ENCODE results near the gene MT1HL1.

Gene MT1HL1

DNA sequence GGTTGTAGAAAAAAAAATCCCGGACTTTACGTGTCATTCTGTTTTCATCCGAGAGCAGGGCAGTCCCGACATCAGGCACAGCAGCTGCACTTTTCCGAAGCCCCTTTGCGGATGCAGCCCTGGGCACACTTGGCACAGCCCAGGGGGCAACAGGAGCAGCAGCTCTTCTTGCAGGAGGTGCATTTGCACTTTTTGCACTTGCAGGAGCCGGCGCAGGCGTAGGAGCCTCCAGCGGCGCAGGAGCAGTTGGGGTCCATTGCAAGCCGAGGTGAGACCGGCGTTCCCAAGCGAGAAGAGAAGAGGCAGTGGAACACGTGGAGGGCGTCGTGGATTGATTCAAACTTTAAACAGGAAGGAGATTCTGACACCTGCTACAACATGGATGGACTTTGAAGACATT, at the start of gene MT1HL1:
Gene MT1HL1, minus strand, starts transcription at position 326 of the 400 bp plus-strand sequence. Its CDS starts 69 bp downstream, at position 257.
- no peak for DNase-seq (ENCODE audit: low read depth, low spot score)

DNA sequence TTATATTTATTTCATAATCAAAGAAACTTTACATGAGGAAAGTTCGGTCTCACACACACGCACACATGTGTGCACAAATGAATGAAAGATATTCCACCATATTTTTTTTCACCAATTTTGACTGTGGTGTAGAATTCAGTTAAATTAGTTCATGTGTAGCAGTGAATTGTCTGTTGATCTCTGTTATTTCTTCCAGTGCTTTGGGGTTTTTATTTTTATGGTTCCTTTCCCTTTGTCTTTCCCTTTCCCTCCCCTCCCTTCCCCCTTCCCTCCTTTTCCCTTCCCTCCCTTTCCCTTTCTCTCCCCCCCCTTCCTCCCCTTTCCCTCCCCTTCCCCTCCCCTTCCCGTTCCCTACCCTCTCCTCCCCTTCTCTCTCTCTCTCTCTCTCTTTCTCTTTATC, 46.7 kb upstream of the MT1HL1 start:
- no peak for DNase-seq (ENCODE audit: low read depth, low spot score)

DNA sequence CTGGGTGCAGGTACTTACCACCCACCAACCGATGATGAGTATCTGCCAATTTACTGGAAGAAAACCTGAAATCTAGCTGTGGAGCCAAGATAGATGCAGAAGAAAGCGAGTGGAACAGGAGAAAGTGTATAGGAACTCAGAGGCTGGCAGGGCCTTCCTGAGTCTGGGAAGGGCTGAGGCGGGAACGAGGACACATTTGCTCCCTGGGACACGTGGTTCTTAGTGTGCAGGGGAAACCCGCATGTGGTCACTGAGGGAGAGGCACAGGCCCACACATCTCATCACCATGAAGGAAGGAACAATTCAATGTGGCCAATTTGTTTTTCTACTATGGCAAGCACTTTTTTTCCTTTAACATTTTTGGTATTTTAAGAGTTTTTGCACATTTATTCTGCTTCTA, 45.9 kb upstream of the MT1HL1 start:
- DNase-seq (ENCODE audit: low read depth, low spot score) = no peak

DNA sequence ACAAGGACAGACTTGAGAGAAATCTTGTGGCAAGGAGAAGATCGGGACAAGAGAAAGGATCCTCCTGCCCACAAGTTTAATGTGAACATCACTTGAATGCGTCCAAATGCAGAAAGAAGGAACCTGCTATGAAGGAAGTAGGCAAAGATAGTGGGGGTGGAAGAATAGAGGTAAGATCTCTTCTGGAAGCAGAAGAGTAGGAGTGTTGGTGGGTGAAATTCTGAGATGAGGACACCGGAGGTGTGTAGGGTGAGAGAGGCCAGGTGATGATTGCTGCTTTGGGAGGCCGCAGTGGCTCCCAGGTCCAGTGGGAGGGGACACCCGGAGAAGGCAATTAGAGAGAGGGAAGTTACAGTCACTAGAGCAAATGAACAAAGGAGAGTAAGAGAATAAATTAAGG, 44.6 kb upstream of the MT1HL1 start:
- no peak for DNase-seq (ENCODE audit: low read depth, low spot score)

DNA sequence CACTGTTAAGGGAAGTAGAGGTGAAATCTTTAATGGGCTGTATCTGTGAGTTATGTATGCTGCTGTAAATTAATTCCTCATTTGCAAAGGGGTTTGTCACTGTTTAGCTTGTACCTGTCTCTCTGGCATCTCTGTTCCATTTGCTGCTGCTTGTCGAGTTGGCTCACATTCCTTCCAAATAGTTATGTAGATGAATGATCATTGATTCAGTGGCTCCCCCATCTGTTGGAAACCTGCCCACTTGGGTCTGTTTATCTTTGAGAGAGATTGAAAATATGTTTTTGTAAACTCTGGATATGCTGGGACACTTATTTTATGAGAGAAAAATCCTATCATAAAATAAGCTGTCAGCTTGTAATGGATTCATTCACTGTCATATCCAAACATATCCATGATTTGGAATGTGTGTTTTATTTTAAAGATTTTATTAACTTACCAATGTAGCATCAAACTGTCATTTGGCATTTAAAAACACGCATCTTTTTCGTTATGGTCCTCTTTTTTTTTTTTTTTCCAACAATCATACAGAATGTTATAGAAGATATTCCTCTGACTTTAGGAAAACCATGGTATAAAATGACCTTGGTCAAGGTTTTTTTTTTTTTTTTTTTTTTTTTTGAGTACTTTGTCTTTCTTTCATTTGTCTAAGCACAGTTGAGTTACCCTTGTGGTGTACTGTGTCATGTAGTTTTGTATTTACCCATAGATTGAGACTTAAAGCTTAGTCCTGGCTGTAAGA, 41.2 kb upstream of the MT1HL1 start:
- peak; percentile 40 for DNase-seq (ENCODE audit: low read depth, low spot score)

DNA sequence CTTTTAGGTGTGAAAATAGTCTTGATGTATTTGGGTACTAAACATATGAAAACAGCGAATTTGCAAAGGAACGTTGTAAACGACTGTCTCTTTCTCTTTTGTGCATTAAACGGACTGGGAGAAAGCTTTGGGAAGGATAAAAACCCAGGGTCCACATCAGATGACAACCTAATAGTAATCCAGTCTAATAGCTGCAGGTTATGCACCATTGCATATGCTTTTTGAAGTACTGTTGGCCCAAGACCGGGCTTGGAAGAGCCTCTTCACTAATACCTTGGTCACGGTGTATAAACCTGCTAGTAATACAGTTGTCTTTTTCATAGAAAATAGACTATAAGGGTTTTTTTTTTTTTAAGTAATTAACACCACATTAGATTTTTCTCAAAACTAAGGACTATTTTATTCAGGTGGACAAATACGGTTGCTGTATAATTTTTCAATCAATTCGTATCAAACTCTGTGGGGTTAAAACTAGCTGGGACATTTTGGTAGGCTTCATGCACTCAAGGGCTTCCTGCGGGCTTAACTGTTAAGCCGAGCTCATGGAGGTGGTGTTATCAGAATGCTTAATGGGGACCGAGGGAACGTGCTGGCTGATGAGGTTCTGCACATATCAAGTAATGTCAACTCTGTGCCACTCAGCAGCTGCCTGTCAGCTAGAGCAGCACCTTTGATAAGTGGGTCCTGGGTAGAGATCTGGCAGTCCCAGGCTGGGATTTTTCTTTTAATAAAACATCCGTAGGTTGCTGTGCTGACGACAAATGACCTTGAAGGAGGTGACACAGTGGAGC, 39.8 kb upstream of the MT1HL1 start:
- DNase-seq (ENCODE audit: low read depth, low spot score) = no peak

DNA sequence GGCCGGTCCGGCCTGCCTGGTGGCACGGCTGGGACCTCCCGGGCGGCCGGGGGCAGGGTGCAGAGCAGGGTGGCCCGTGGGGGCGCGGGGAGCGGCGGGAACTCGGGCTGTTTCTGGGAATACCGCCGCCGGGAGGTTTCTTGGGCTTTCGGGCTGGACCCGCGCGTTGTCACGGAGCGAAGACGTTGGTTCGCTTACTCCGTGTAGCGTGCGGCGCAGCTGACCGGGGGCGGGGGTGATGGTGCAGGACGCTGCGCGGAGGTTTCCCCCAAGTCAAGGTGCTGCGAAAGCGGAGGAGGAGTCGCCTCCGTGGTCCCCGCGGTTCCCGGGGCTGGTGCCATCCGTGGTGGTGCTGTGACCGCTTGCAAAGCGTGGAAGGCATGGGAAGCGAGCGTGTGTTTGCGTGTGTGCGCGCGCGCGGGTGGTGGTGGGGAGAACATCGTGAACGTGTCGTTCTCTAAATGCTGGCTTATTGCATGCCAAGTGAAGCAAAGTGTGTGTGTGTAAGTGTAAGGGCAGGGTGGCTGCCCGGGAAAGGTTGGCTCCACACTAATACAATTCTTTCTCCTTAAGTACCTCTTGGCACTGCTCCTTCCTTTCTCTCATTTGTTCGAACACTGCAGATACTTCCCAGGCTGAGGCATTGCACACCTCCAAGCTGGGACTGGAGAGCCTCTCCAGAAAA, 38.8 kb upstream of the MT1HL1 start:
- DNase-seq (ENCODE audit: low read depth, low spot score) = no peak

DNA sequence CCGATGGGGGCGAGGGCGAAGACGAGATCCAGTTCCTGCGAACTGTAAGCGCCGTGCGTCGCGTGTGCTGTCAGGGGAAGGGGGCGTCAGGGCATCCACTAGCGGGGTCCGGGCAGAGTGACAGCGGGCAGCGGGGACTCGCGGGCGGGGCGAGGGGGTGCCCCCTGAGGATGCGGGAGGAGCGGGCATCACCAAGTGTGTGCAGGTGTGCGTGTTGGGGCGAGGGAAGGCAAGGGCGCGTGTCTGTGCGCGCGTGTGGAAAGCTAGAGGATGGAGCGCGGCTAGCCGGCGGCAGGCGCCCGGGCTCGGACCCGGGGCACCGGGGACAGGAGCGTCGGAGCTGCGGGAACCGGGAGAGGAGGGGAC, 38.3 kb upstream of the MT1HL1 start:
- no peak for DNase-seq (ENCODE audit: low read depth, low spot score)

DNA sequence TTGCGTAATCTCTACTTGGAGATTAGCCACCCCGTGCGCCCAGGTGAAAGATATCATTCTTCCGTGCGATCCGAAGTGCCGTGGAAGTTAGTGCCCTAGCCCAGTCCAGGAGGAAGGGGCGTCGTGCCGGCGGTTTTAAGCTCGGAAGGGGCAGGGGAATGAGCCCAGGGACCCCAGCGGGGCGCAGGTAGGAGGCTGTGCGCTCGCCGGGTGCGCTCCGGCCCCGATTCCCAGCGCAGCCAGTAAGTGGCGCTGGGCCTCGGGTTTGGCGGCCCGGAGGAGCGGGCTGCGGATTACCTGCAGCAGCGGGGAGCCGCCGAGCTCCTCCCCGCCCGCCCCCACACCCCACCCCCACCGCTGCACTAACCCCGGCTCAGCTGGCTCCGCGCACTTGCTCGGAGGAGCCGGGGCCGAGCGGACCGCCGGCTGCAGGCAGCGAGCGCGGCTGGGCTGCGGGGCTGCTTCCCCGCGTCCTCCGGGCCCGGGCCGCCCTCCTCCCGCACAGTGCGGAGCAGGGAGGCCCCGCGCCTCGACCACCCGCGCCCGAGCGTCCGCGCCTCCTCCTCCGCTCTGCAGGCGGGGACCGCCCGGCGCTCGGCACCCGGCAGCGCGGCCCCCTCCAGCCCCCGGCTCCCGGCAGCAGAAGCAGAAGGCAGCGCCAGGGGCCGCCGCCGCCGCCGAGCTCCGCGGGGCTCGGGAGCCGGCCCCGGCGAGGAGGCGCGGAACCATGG, 37.7 kb upstream of the MT1HL1 start, which contains the start of gene RYR2:
Gene RYR2, plus strand, starts transcription at position 390 of the 731 bp plus-strand sequence. Its CDS starts 338 bp downstream, at position 728.
- peak; percentile 33 for DNase-seq (ENCODE audit: low read depth, low spot score)

DNA sequence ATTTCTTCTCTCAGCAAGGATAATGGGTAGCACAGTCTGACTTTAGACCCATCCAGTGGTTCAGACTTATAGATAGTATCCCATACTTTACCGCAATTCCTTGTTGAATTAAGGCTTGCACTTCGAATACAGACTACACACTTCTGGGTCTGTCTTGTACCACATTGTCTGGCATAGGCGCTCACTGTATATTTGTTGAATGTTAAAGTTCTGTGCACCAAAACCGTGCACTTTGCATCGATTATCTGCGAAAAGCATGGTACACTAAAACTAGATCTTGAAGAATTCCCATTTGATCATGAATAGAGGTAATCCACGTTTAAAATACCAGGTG, 37.2 kb upstream of the MT1HL1 start:
- DNase-seq (ENCODE audit: low read depth, low spot score) = no peak

DNA sequence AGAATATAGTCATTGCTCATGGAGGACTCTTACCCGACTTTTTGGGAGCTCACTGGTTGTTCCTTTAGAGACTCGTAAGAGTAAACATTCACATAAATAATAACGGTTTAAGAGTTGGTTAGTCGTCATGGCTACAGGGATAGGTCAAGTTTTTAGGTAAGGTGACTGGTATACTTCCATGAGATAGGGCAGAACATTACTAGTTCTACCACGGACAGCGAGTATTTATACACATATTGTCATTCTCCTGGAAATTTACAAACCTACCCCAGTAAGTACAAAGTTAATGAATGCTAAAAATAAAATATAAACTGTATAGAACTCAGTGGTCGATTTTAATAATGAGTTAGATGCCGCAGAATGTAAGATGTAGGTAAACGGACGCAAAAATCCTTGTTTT, 36.6 kb upstream of the MT1HL1 start:
- no peak for DNase-seq (ENCODE audit: low read depth, low spot score)

DNA sequence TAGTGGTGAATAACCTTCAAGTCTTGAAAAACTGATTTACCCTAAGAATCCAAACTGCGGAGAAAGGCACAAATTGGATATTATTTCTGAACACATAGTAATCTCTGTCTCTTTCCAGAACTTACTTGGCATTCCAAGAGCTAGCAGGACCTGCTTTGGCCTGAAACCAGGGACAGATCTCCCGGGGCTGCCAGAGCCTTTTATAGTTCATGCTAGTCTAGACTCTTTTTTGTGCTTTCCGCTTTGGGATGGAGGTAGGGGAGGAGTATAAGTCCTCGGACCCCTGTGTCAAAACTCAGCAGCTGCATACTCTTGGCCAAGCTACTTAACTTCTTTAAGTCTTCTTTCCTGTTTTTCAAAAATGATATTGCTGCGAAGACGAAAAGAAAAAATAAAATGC, 34.0 kb upstream of the MT1HL1 start:
- DNase-seq (ENCODE audit: low read depth, low spot score) = no peak

DNA sequence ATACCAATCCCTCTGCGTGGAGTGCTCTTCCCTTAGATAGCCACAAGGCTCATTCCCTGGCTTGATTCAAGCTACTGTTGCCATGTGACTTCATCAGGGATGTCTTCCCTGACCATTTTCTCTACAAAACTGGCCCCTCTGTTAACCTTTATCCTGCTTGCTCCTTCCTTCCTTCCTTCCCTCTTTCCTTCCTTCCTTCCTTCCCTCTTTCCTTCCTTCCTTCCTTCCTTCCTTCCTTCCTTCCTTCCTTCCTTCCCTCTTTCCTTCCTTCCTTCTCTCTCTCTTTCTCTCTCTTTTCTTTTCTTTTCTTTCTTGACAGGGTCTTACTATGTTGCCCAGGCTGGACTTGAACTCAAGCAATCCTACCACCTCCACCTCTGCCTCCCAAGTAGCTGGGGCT, 31.5 kb upstream of the MT1HL1 start:
- no peak for DNase-seq (ENCODE audit: low read depth, low spot score)

DNA sequence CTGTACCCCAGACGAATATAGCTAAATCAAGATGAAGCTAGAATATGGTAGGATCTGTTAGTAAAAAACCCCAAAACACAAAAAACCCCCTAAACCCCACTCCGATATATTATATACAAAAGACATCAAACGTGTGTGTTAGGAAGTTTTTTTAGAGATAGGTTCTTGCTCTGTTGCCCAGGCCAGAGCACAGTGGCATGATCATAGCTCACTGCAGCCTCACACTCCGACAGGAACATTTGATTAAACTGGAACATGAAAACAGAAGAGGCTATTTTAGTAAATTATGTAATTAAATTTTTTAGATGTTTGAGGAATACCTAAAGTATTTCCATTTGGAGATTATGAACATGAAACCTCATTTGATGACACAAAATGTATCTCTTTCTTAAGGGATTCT, 29.6 kb upstream of the MT1HL1 start:
- no peak for DNase-seq (ENCODE audit: low read depth, low spot score)

DNA sequence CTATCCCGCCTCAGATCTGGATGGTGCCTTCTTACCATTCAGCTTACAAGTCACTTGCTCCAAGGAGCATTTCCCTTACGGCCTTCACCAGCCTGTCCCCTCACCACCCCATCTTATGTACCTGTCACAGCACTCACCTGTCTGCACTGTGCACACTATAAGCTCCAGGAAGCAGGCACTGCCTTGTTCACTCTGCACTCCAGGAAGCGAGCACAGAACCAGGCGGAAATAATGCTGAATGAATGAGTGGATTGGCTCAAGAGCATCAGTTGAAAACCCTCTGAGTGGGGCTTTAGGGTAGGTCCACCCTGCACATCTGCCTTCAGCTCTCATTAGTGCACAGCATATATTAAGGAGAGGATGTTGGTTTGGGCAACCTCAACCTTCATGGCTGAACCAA, 28.8 kb upstream of the MT1HL1 start:
- DNase-seq (ENCODE audit: low read depth, low spot score) = no peak

DNA sequence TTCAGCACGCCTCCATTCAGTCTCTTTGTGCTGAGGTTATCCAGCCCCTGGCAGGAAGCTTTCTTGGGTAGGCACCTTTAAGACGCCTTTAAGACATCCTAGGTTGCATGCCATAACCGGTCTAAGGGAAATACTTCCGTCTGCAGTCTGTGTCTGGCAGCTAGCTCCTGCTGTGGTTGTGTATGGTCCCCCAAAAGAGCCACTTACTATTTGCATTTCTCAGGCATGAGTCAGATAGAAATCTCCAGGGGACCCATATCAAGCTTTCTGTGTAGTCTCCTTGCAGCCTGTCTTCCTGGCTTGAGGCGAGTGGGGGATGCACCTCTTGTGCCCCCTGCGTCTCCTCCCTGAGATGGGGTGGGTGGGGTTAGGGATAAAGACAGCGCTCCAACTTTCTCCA, 27.8 kb upstream of the MT1HL1 start:
- peak; percentile 93 for DNase-seq (ENCODE audit: low read depth, low spot score)

DNA sequence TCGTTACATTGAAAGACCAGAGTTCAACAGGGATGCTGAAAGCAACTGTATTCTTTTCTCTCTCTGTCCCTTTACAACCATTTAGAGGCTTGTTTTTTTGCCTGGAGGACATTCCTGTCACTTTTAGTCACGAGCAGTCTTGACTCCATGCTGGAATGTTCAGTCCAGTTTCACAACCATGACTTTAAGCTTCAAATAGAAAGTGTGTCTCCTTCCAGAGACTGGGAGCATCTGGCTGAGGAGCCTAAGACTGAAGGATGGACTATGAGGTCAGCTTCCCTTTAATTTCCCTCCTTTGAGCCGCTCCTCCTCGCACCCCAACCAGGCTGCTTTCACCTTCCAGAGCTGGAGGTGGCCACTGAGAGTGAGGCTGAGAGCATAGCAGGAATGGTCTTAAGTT, 27.2 kb upstream of the MT1HL1 start:
- no peak for DNase-seq (ENCODE audit: low read depth, low spot score)

DNA sequence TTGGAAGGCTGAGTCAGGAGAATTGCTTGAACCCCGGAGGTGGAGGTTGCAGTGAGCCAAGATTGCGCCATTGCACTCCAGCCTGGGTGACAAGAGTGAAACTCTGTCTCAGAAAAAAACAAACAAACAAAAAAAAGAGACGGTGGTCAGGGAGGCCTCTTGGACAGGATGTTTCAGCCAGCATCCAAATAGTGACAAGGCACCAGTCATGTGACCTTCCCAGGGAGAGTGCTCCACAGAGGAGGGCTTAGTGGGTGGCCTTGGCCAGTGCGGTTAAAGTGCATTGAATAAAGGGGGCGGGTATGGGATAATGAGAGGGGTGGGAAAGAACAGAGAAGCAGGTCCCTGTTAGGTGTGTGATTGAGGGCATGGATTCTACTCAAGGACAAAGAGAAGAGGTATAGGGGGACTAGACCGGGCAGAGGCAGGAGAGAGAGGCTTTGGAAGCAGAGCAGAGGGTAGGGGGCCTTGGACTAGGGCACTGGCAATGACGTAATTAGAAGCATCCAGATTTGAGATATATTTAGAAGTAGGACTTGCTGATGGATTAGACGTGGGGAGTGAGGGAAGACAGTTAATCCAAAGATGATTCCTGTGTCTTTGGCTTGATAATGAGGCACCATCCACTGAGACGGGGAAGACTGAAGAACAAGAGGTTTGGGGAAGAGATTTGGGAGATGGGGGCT, 25.8 kb upstream of the MT1HL1 start:
- no peak for DNase-seq (ENCODE audit: low read depth, low spot score)

DNA sequence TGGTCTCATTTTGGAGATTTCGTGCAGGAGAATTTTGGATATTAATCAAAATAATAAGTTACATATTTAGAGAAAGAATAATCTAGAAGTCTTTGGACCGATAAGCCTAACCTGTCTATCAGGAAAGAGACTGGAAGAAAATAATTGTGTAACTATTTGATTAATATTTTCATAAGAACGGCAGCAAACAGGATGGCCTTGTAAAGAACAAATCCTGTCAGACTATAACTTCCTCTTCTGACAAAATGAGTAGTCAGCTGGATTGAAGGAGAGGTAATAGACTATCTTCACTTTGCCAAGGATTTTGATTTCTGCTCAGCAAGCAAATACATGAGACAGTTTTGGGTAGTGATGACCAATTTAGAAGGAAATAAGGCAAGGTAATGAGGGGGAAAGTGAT, 25.0 kb upstream of the MT1HL1 start:
- DNase-seq (ENCODE audit: low read depth, low spot score) = no peak

DNA sequence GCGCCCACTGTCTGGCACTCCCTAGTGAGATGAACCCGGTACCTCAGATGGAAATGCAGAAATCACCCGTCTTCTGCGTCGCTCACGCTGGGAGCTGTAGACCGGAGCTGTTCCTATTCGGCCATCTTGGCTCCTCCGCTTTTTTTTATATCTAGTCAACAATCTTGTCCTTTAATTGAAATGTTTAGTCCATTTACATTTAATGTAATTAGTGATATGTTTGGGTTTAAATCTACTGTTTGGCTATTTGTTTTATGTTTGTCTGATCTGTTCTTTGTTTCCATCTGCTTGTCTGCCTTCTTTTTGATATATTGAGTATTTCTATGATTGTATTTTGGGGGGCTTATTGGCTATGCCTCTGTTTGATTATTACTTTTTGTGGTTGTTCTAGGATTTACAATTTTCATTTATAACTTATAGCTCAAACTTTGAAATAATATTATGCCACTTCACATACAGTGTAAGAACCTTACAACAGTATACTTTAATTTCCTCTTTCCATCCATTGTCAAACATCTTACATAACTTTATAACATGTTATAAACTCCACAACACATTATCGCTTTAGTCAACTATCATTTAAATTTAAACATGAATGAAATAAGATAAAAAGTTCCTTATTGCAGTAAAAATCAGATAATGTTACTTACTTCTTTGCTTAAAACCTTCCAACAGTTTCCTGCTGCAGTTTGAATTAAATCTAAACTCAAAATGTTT, 21.3 kb upstream of the MT1HL1 start:
- no peak for DNase-seq (ENCODE audit: low read depth, low spot score)

DNA sequence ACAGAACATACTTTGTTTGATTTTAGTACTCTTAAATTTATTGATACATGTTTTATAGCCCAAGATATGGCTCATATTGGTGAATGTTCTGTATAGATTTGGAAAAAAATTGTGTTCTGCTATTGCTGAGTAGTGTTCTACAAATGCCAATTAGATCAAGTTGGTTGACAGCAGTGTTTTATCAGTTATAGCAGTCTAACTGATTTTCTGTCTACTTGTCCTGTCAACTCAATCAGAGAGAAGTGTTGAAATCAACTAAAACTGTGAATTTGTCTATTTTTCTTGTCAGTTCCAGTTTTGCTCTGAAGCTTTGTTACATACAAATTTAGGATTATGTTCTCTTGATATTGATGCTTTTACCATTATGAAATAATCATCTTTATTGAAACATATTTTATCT, 14.7 kb upstream of the MT1HL1 start:
- no peak for DNase-seq (ENCODE audit: low read depth, low spot score)

Data from iPS DF 19.7 (cell line).